BE2C (cell line): Measurements from ENCODE around the gene ABR.

Experiments
- DNase-seq: peaks from one replicate; pipeline ENCODE4 v3.0.0-alpha.2; 2020
- H3K27me3 ChIP-seq: fragments of 250-450 bp; sonication (Bioruptor Pico); 2 replicates; pipeline ENCODE4 v1.5.1; 2020; ENCODE audit warnings: mild to moderate bottlenecking
- H3K36me3 ChIP-seq: fragments of 250-450 bp; sonication (Bioruptor Pico); 2 replicates; pipeline ENCODE4 v1.5.1; 2020; ENCODE audit warnings: mild to moderate bottlenecking
- H3K4me1 ChIP-seq: fragments of 250-450 bp; sonication (Bioruptor Pico); 2 replicates; pipeline ENCODE4 v1.5.1; 2020
- H3K4me3 ChIP-seq: 2 replicates; pipeline ENCODE4 v1.5.1; 2011; ENCODE audit warnings: low read depth, low read length
- H3K9me3 ChIP-seq: fragments of 250-450 bp; sonication (Bioruptor Pico); 2 replicates; pipeline ENCODE4 v1.5.1; 2020
- TF ChIP-seq, protein P1 (sequence below): IDR thresholded peaks from 2 replicates; pipeline ENCODE4 v1.5.1; 2012; ENCODE audit warnings: mild to moderate bottlenecking, low read depth, low read length

Gene ABR

DNA sequence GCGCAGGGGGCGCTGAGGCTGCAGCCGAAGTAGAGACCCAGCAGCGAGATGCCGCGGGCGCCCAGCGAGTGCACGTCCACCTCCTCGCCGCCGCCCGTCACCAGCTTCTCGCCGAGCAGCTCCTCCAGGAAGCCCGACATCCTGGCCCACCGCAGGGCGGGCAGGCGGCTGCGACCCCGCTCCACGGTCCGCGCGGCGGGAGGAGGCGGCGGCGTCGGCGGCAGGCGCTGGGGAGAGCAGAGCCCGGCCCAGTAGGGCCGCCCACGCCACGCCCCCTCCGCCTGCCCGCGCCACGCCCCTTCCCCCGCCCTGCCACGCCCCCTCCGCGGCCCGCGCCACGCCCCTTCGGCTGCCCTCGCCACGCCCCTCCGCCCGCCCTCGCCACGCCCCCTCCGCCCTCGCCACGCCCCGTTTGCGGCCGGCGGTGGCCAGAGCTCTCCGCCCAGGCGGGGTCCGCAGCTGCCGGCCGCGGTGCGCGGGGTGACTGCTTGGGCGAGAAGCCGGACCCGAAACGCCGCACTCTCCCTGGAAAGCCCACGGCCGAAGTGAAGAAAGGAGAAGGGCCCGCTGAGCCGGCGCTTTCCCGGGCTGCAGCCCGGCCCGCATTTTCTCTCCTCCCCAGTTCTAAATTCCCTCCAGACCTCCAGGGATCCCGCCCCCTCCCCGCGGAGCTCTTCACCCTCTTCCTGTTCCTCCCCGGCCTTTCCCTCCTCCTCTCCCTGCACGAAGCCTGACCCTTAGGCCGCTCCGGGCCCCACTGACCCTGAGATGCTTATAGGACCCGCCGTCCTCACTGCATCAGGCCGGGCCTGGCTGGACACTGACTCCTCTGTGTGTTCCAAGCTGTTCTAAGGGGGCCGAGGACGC lies 200.0 kb downstream of the ABR start, which contains the start of gene NXN:
Gene NXN, minus strand, starts transcription at position 238 of the 867 bp plus-strand sequence.
- Histone ChIP-seq H3K4me3 (peak within 1 kb of the TSS; percentile 38), H3K27me3 (peaks cover 37% of the 10 kb centered on the region), H3K4me1 (no peaks in the 10 kb centered on the region), H3K9me3 (no peaks in the 10 kb centered on the region), H3K36me3 (no peaks in the 10 kb centered on the region)
- peak; percentile 79 for DNase-seq
- TF ChIP-seq, protein P1, sequence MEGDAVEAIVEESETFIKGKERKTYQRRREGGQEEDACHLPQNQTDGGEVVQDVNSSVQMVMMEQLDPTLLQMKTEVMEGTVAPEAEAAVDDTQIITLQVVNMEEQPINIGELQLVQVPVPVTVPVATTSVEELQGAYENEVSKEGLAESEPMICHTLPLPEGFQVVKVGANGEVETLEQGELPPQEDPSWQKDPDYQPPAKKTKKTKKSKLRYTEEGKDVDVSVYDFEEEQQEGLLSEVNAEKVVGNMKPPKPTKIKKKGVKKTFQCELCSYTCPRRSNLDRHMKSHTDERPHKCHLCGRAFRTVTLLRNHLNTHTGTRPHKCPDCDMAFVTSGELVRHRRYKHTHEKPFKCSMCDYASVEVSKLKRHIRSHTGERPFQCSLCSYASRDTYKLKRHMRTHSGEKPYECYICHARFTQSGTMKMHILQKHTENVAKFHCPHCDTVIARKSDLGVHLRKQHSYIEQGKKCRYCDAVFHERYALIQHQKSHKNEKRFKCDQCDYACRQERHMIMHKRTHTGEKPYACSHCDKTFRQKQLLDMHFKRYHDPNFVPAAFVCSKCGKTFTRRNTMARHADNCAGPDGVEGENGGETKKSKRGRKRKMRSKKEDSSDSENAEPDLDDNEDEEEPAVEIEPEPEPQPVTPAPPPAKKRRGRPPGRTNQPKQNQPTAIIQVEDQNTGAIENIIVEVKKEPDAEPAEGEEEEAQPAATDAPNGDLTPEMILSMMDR: no peak

DNA sequence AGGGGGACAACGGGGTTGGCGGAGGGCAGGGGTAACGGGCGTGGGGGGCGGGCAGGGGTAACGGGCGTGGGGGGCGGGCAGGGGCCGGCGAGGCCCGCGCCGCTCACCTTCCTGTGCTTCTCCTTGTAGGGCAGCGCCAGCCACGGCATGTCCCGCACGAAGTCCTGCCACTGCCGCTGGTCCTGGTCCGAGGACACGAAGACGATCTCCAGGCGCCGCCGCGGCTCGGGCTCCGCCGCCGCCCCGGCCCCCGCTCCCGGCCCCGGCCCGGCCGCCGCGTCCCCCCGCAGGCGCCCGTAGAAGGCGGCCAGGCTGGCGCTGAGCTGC lies 200.6 kb downstream of the ABR start:
- Histone ChIP-seq H3K36me3 (no peaks in the 10 kb centered on the region), H3K9me3 (no peaks in the 10 kb centered on the region), H3K4me3 (no peak overlapping the region), H3K4me1 (no peaks in the 10 kb centered on the region), H3K27me3 (peaks cover 37% of the 10 kb centered on the region)
- TF ChIP-seq, protein P1: no peak
- no peak for DNase-seq

DNA sequence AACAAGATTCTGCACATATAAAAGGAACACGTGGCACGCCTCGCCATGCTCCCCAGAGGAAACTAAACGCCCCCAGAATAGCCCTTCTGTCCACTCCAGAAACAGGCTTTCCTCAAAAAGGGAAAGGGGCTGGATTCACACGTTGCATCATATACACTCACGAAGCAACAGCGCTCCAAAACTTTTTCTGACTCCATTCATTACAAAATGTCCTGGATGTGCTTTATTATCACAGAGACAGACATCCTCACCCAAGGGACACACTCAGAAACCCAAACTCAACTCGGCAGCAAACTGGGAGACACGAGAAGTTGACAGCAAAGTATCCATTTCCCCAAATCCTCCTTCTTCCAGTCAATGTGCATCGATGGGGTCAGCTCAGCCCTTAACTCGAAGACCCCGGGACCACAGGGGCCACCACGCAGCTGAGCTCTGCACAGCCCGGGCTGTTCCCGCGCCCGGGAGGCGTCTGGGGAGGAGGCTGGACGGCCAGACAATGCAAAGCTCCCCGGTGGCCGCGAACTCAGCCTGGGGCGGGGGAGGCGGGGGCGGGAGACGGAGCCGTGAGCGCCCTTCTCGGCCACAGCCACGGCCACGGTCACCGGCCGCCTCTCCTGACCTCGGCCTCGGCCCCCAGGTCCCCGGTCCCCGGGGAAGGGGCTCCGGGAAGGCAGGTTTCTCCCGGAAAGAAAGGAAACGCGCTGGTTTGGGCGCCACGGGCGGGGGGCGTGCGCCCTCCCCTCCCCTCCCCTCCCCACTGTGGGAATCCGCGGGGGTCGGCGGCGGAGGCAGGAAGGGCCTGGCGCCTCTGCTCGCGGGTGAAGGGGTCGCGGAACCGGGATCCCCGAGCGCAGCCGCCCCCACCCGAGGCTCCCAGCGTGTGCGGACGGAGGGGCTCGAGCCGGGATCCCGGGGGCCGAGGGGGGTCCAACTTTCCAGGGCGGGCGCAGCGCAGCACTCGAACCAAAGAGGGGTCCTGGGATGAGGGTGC lies 201.4 kb downstream of the ABR start:
- peaks cover 40% of the 10 kb centered on the region for H3K27me3 ChIP-seq
- no peak for DNase-seq
- no peak overlapping the region for H3K4me3 ChIP-seq
- H3K4me1 ChIP-seq: no peaks in the 10 kb centered on the region
- H3K9me3 ChIP-seq: no peaks in the 10 kb centered on the region
- no peaks in the 10 kb centered on the region for H3K36me3 ChIP-seq
- TF ChIP-seq, protein P1: no peak

- Histone ChIP-seq H3K36me3 (no peaks in the 10 kb centered on the region), H3K27me3 (peaks cover 50% of the 10 kb centered on the region), H3K4me3 (no peak overlapping the region), H3K4me1 (no peaks in the 10 kb centered on the region), H3K9me3 (no peaks in the 10 kb centered on the region)
- no peak for DNase-seq
- TF ChIP-seq, protein P1: no peak
Measured at GRCh38 chr17:977166-977565, 202.6 kb downstream of the ABR start.

DNA sequence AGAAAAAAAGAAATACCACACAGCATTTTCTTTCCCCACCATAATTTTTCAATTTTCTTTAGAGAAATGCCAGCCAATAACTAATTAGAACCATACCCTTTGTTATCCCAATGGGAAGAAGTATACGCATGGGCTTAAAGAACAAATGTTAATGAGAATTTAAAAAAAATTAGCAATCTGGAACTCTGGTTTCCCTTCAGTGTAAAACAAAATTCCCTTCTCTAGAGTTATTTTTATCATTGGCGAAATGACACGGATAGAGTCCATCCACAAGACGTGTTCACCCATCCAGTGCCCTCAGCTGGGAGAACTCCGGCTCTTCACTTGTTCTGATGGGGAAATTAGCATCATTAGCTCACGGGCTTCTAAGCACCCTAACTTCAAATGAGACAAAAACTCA lies 203.5 kb downstream of the ABR start:
- H3K27me3 ChIP-seq: peaks cover 59% of the 10 kb centered on the region
- H3K36me3 ChIP-seq: no peaks in the 10 kb centered on the region
- H3K9me3 ChIP-seq: no peaks in the 10 kb centered on the region
- TF ChIP-seq, protein P1: no peak
- H3K4me1 ChIP-seq: no peaks in the 10 kb centered on the region
- DNase-seq: no peak
- no peak overlapping the region for H3K4me3 ChIP-seq
